NT2/D1 (cell line): Measurements from ENCODE around the gene CSH2.
"Not testable (repeated sequence)": the region's sequence is repeated elsewhere in the genome, so short reads cannot be mapped to it uniquely, and the experiment has no call there.

Experiments
- DNase-seq: peaks from one replicate; pipeline ENCODE4 v3.0.0-alpha.2; 2011; ENCODE audit warnings: low read depth, low spot score
- H3K27me3 ChIP-seq: 2 replicates; pipeline ENCODE4 v1.6.0; 2011; ENCODE audit warnings: mild to moderate bottlenecking; ENCODE audit not compliant: insufficient read length, insufficient read depth
- H3K36me3 ChIP-seq: 2 replicates; pipeline ENCODE4 v1.6.1; 2011; ENCODE audit warnings: mild to moderate bottlenecking, low read length, mixed read lengths; ENCODE audit not compliant: insufficient read depth, insufficient read length
- H3K4me1 ChIP-seq: 2 replicates; pipeline ENCODE4 v1.5.1; 2011; ENCODE audit not compliant: insufficient read depth, insufficient read length
- H3K4me3 ChIP-seq: 2 replicates; pipeline ENCODE4 v1.5.1; 2011; ENCODE audit warnings: low read depth; ENCODE audit not compliant: insufficient read length
- H3K9ac ChIP-seq: 2 replicates; pipeline ENCODE4 v1.6.0; 2011; ENCODE audit warnings: low read depth; ENCODE audit not compliant: insufficient read length
- H3K9me3 ChIP-seq: 2 replicates; pipeline ENCODE4 v1.5.1; 2011; ENCODE audit warnings: mild to moderate bottlenecking, low read length; ENCODE audit not compliant: insufficient read depth
- SUZ12 ChIP-seq: IDR thresholded peaks from 2 replicates; pipeline ENCODE4 v1.6.1; 2011; ENCODE audit not compliant: insufficient read length, insufficient read depth; ENCODE audit errors: extremely low read depth
- YY1 ChIP-seq: IDR thresholded peaks from 2 replicates; pipeline ENCODE4 v1.6.1; 2011; ENCODE audit not compliant: insufficient read length, insufficient read depth
- ZNF274 ChIP-seq: IDR thresholded peaks from 2 replicates; pipeline ENCODE4 v1.6.1; 2011; ENCODE audit warnings: mild to moderate bottlenecking, low read depth, low read length

Gene CSH2

GRCh38 chr17:63881935-63882601, 8.6 kb upstream of the CSH2 start, which contains the start of gene GH2:
Gene GH2 (minus strand): TSS chr17:63881944. CDS start chr17:63881801, 143 bp downstream.
- no peak for TF ChIP-seq YY1
- TF ChIP-seq ZNF274: no peak
- no peak for TF ChIP-seq SUZ12
- H3K4me3 ChIP-seq: no peak within 1 kb of the TSS

DNA sequence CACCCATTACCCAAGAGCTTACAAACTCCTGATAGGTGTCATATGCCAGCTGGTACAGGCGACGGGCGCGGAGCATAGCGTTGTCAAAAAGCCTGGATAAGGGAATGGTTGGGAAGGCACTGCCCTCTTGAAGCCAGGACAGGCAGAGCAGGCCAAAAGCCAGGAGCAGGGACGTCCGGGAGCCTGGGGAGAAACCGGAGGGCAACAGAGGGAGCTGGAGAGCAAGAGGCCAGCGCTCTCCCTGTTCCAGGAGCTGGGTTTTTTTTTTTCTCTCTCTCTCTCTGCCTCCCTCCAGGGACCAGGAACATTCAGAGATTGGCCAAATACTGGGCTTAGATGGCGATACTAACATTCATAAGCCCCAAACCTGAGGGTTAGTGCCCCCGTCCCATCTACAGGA, 7.9 kb upstream of the CSH2 start:
- H3K9me3 ChIP-seq, H3K4me3 ChIP-seq, H3K36me3 ChIP-seq, H3K27me3 ChIP-seq, DNase-seq: not testable (repeated sequence)
- Histone ChIP-seq H3K9ac (peak overlapping the region; percentile 10), H3K4me1 (peaks cover 11% of the 10 kb centered on the region)

More at GRCh38 chr17:63881935-63882601, 8.6 kb upstream of the CSH2 start, which contains the start of gene GH2:
- no peaks in the 10 kb centered on the region for H3K27me3 ChIP-seq
- peak; percentile 35 for DNase-seq
- H3K4me1 ChIP-seq: peaks cover 11% of the 10 kb centered on the region
- peak within 1 kb of the TSS; percentile 10 for H3K9ac ChIP-seq
- H3K36me3 ChIP-seq: no peaks in the 10 kb centered on the region
- H3K9me3 ChIP-seq: no peaks in the 10 kb centered on the region

- no peak for DNase-seq
- H3K4me1 ChIP-seq: peaks cover 11% of the 10 kb centered on the region
- H3K27me3 ChIP-seq: no peaks in the 10 kb centered on the region
- no peaks in the 10 kb centered on the region for H3K36me3 ChIP-seq
- no peak overlapping the region for H3K9ac ChIP-seq
- no peak overlapping the region for H3K4me3 ChIP-seq
- no peak for TF ChIP-seq YY1
- TF ChIP-seq ZNF274: no peak
- TF ChIP-seq SUZ12: no peak
- H3K9me3 ChIP-seq: no peaks in the 10 kb centered on the region
Measured at GRCh38 chr17:63880706-63881105, 7.2 kb upstream of the CSH2 start.

DNA sequence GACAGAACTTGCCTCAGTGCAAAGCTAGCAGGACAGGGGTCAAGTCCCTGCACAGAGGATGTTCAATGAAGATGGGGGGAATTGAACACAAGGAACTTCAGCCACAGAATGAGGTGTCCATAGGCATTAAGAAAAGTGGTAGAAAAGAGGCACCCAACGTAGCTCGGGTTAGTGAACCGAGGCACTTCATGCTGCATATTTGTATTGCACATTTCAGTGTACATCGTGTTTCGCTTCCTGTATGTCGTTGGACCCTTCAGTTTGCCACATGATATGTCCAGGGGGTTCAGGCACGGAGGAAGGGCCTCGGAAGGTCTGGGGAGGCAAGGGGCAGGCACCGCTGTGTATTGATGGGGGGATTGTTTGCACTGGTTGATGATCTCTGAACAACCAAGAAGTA, 4.9 kb upstream of the CSH2 start:
- DNase-seq, H3K36me3 ChIP-seq: not testable (repeated sequence)

DNA sequence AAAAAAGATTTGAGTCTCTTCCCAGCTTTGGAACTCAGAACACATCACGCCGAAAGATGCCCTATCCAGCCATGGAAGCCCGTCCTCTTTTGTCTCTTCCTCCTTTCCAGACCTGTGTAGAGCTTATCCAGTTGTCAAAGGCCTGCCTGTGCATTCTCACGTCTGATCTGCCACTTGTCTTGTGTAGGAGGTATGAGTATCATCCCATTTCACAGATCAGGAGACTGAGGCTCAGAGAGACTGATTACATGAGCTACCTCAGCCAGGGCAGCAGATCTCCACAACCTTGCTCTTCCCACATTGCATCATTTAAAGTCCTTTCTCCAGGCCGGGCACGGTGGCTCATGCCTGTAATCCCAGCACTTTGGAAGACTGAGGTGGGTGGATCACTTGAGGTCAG, 1.2 kb upstream of the CSH2 start:
- H3K4me3 ChIP-seq, H3K9me3 ChIP-seq, H3K4me1 ChIP-seq, H3K9ac ChIP-seq, H3K36me3 ChIP-seq, H3K27me3 ChIP-seq, DNase-seq: not testable (repeated sequence)

More for the DNA sequence above, 4.9 kb upstream of the CSH2 start:
- H3K27me3 ChIP-seq, H3K9ac ChIP-seq, H3K4me3 ChIP-seq, H3K9me3 ChIP-seq: not testable (repeated sequence)
- H3K4me1 ChIP-seq: peaks cover 11% of the 10 kb centered on the region

- not testable (repeated sequence) for H3K36me3 ChIP-seq, DNase-seq, H3K4me3 ChIP-seq, H3K9ac ChIP-seq, H3K4me1 ChIP-seq, H3K9me3 ChIP-seq, H3K27me3 ChIP-seq
Measured at GRCh38 chr17:63874061-63874626, 667 bp upstream of the CSH2 start.

GRCh38 chr17:63871646-63872365, 1.7 kb downstream of the CSH2 start:
- H3K27me3 ChIP-seq, H3K9me3 ChIP-seq, H3K36me3 ChIP-seq, H3K4me3 ChIP-seq, H3K4me1 ChIP-seq, DNase-seq, H3K9ac ChIP-seq: not testable (repeated sequence)

GRCh38 chr17:63870292-63870665, 3.2 kb downstream of the CSH2 start:
- not testable (repeated sequence) for H3K36me3 ChIP-seq, DNase-seq, H3K4me1 ChIP-seq, H3K27me3 ChIP-seq, H3K9me3 ChIP-seq, H3K9ac ChIP-seq, H3K4me3 ChIP-seq

GRCh38 chr17:63869491-63870291, 3.8 kb downstream of the CSH2 start:
- not testable (repeated sequence) for H3K9ac ChIP-seq, H3K4me3 ChIP-seq, DNase-seq

GRCh38 chr17:63866625-63867024, 6.9 kb downstream of the CSH2 start:
- DNase-seq, H3K27me3 ChIP-seq, H3K9me3 ChIP-seq, H3K4me1 ChIP-seq, H3K4me3 ChIP-seq, H3K36me3 ChIP-seq, H3K9ac ChIP-seq: not testable (repeated sequence)

More at GRCh38 chr17:63869491-63870291, 3.8 kb downstream of the CSH2 start:
- not testable (repeated sequence) for H3K9me3 ChIP-seq, H3K36me3 ChIP-seq, H3K4me1 ChIP-seq, H3K27me3 ChIP-seq
